NCI-H146 treated with DMSO at 0.1 percent for 48 hours (cell line): ENCODE results near the gene SP140.

Experiments
- DNase-seq: peaks from one replicate; lab custom pipeline; 2025; ENCODE audit not compliant: unreplicated experiment; lab: John Stamatoyannopoulos, UW

SP140 gene

GRCh38 chr2:230362030-230362691 lies 136.6 kb downstream of the SP140 start:
- DNase-seq, result no peak
